Breast epithelium (tissue), 3 donors: ENCODE measurements around the gene KCNJ6.

ENCODE experiments used
- CTCF ChIP-seq, 3 donors: fragments of 450-650 bp; IDR thresholded peaks; one replicate each; pipeline ENCODE4 v1.5.1; 2016 to 2017; ENCODE audit warnings: antibody characterized with exemption in 3 of 3, mild to moderate bottlenecking in 3 of 3, moderate library complexity in 3 of 3
- POLR2AphosphoS5 ChIP-seq, 3 donors: sonication (generic); formaldehyde crosslinking; IDR thresholded peaks; one replicate each; pipeline ENCODE4 v1.6.1; 2017; ENCODE audit warnings: antibody characterized with exemption in 3 of 3

- TF ChIP-seq CTCF (IDR thresholded peaks at IDR 0.05) = no peak
- TF ChIP-seq POLR2AphosphoS5 (IDR thresholded peaks at IDR 0.05) = no peak
Measured at GRCh38 chr21:37587203-37587602, 329.1 kb downstream of the KCNJ6 start.
